K562 (cell line): ENCODE results near the gene UNC5B. TPM values are rescaled to one million over a fixed set of nuclear protein-coding genes. Genes with fewer than 3 reads are reported as not detected.

Experiments
- BCOR ChIP-seq: fragments of 450-650 bp; IDR thresholded peaks from 2 replicates; pipeline ENCODE4 v1.6.1; 2016
- BHLHE40 ChIP-seq: IDR thresholded peaks from 2 replicates; pipeline ENCODE4 v1.6.1; 2011; ENCODE audit warnings: low read length, improper control_type of control experiment
- CBFA2T2 ChIP-seq: fragments of 450-650 bp; conservative IDR thresholded peaks from 2 replicates; pipeline ENCODE4 v1.6.1; 2017; ENCODE audit warnings: mild to moderate bottlenecking
- CC2D1A ChIP-seq: fragments of 450-650 bp; IDR thresholded peaks from 2 replicates; pipeline ENCODE4 v1.6.1; 2017; ENCODE audit warnings: mild to moderate bottlenecking
- CHCHD3 ChIP-seq: fragments of 250-450 bp; sonication (Bioruptor Pico); IDR thresholded peaks from 2 replicates; pipeline ENCODE4 v2.1.2; 2022; ENCODE audit warnings: mild to moderate bottlenecking
- FIP1L1 ChIP-seq: fragments of 200-400 bp; formaldehyde crosslinking; IDR thresholded peaks from 2 replicates; pipeline ENCODE4 v1.6.1; 2018; ENCODE audit warnings: mild to moderate bottlenecking, low read depth, low read length; ENCODE audit not compliant: poor library complexity, severe bottlenecking
- KAT2B ChIP-seq: IDR thresholded peaks from one replicate; pipeline ENCODE4 v1.6.1; 2012; ENCODE audit warnings: low read depth, mild to moderate bottlenecking, control low read depth, inconsistent platforms, low read length, moderate library complexity
- MYNN ChIP-seq, 2 experiments: sonication (generic); formaldehyde crosslinking in 1 of 2; IDR thresholded peaks; 2 replicates each; pipeline versions ENCODE4 v1.5.0 to v1.6.1; 2016 to 2020; ENCODE audit warnings: antibody characterized with exemption in 1 of 2, missing genetic modification reagents in 1 of 2
- NFATC3 ChIP-seq: fragments of 450-650 bp; IDR thresholded peaks from 2 replicates; pipeline ENCODE4 v1.6.1; 2017; ENCODE audit warnings: mild to moderate bottlenecking
- PTBP1 ChIP-seq: fragments of 200-400 bp; formaldehyde crosslinking; IDR thresholded peaks from 2 replicates; pipeline ENCODE4 v1.6.1; 2017; ENCODE audit warnings: low read depth, low read length
- PTRF ChIP-seq: fragments of 450-650 bp; IDR thresholded peaks from 2 replicates; pipeline ENCODE4 v1.6.1; 2016; ENCODE audit warnings: mild to moderate bottlenecking, missing genetic modification characterization, missing compliant biosample characterization
- SIN3A ChIP-seq, 2 experiments: fragments of 150-350 bp in 1 of 2; IDR thresholded peaks; 2 replicates each; pipeline ENCODE4 v1.6.1; 2011 to 2016; ENCODE audit warnings: borderline replicate concordance in 2 of 2, low read depth in 2 of 2, low read length in 2 of 2, mild to moderate bottlenecking in 2 of 2, moderate library complexity in 2 of 2; ENCODE audit not compliant: control insufficient read depth in 1 of 2
- SRSF3 ChIP-seq: fragments of 200-400 bp; formaldehyde crosslinking; IDR thresholded peaks from 2 replicates; pipeline ENCODE4 v1.6.1; 2016; ENCODE audit warnings: mild to moderate bottlenecking, low read length, moderate library complexity; ENCODE audit not compliant: insufficient read depth
- ZMIZ1 ChIP-seq, 2 experiments: fragments of 150-350 bp in 1 of 2; IDR thresholded peaks; 2 replicates each; pipeline ENCODE4 v1.6.1; 2012 to 2016; ENCODE audit warnings: low read depth in 2 of 2, low read length in 2 of 2, mild to moderate bottlenecking in 1 of 2, moderate library complexity in 1 of 2
- ZNF668 ChIP-seq: fragments of 250-450 bp; sonication (Bioruptor Pico); IDR thresholded peaks from 2 replicates; pipeline ENCODE4 v1.8.0; 2022; ENCODE audit warnings: mild to moderate bottlenecking, inconsistent platforms
- polyA plus RNA-seq, 8 experiments: library from polyadenylated mRNA; depleted of rRNA in 4 of 8; stranded (reverse) in 5 of 8; unstranded in 3 of 8; fragments of >200 nt; fragmentation: Nextera tagmentation in 2 of 8; fragmentation: Illumina TruSeq in 1 of 8; extraction: Ambion mirVana in 2 of 8; extraction: Trizol in 1 of 8; gene quantifications; 2 replicates each; pipeline versions ENCODE4 v1.2.1 to v1.2.3, GENCODE V29; 2011 to 2014; ENCODE audit warnings: inconsistent platforms in 1 of 8, missing spikeins in 1 of 8
- total RNA-seq, 7 experiments: library from RNA; depleted of rRNA in 6 of 7; stranded (reverse); fragments of >200 nt in 6 of 7; fragmentation: Illumina TruSeq in 2 of 7; extraction: Trizol in 2 of 7; gene quantifications; 2 replicates each; pipeline versions ENCODE4 v1.2.1 to v1.2.3, GENCODE V29; 2011 to 2021; ENCODE audit warnings: low replicate concordance in 1 of 7
- TF ChIP-seq, protein P1 (sequence below): sonication (generic); formaldehyde crosslinking; IDR thresholded peaks from 2 replicates; pipeline ENCODE4 v1.4.0; 2020; ENCODE audit warnings: mild to moderate bottlenecking, missing genetic modification reagents

Gene UNC5B
- total and polyA plus RNA-seq, 9 of the 15 experiments (the other 6 are each of a cell fraction or from before 2014, with no cell fraction given), result 0.10 to 8.4 (median 2.1) TPM

- TF ChIP-seq NFATC3, result no peak
- TF ChIP-seq CC2D1A, result peak; percentile 71; the same call in 1 of the 2 replicates
- no peak for TF ChIP-seq CBFA2T2
- TF ChIP-seq SIN3A (IDR thresholded peaks at IDR 0.05; ENCODE audit: borderline replicate concordance in 2 of 2, control insufficient read depth in 1 of 2, low read depth in 2 of 2, low read length in 2 of 2), result peak; percentile 55 to 88; a peak in 3 of 4 replicates
- peak; percentile 20 for TF ChIP-seq FIP1L1
- TF ChIP-seq PTBP1, result peak; percentile 94; the same call in 1 of the 2 replicates
- TF ChIP-seq PTRF (tag), result no peak
- TF ChIP-seq, protein P1, sequence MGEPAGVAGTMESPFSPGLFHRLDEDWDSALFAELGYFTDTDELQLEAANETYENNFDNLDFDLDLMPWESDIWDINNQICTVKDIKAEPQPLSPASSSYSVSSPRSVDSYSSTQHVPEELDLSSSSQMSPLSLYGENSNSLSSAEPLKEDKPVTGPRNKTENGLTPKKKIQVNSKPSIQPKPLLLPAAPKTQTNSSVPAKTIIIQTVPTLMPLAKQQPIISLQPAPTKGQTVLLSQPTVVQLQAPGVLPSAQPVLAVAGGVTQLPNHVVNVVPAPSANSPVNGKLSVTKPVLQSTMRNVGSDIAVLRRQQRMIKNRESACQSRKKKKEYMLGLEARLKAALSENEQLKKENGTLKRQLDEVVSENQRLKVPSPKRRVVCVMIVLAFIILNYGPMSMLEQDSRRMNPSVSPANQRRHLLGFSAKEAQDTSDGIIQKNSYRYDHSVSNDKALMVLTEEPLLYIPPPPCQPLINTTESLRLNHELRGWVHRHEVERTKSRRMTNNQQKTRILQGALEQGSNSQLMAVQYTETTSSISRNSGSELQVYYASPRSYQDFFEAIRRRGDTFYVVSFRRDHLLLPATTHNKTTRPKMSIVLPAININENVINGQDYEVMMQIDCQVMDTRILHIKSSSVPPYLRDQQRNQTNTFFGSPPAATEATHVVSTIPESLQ, result peak; percentile 50; the same call in 1 of the 2 replicates
- no peak for TF ChIP-seq KAT2B
- no peak for TF ChIP-seq CHCHD3 (CRISPR knock-in tag)
- TF ChIP-seq ZNF668, result no peak
- TF ChIP-seq MYNN (IDR thresholded peaks at IDR 0.05), result peak; percentile 42; the same call in 1 of the 2 replicates
- no peak for TF ChIP-seq MYNN (CRISPR knock-in tag; IDR thresholded peaks at IDR 0.05)
- no peak for TF ChIP-seq SRSF3
- 0 out of 2 replicates have a peak, but pooled peaks have one; percentile 45 for TF ChIP-seq BHLHE40
- peak; percentile 100 for TF ChIP-seq BCOR
- peak in 1 of 2 experiments; percentile 62; a peak in 2 of 4 replicates for TF ChIP-seq ZMIZ1 (IDR thresholded peaks at IDR 0.05; ENCODE audit: low read depth in 2 of 2, low read length in 2 of 2)
These were observed 106.9 kb downstream of the UNC5B start, which contains the start of gene SLC29A3 (continued) for GRCh38 chr10:71319042-71319799.
